CD4-positive, alpha-beta T cell (primary cell): ENCODE measurements around the gene CD300LF. TPM values are rescaled to one million over a fixed set of nuclear protein-coding genes. Genes with fewer than 3 reads are reported as not detected.

Experiments
- ATAC-seq: fragments of 200-7000 bp; cut with Tn5 transposase; one replicate; pipeline ENCODE4 v1.10.0; 2022; ENCODE audit warnings: mild to moderate bottlenecking; ENCODE audit not compliant: poor library complexity
- CTCF ChIA-PET: fragments of 350-600 bp; sonication (Branson Sonifier 250); formaldehyde crosslinking; loops from one replicate; lab custom pipeline; 2021; ENCODE audit warnings: antibody characterized with exemption, inconsistent platforms; lab: Charles Lee
- POLR2A ChIA-PET: fragments of 350-600 bp; sonication (Branson Sonifier 250); formaldehyde crosslinking; loops from one replicate; lab custom pipeline; 2021; ENCODE audit warnings: antibody characterized with exemption, inconsistent platforms; lab: Charles Lee
- DNase-seq, 14 experiments: peaks; one replicate each; pipeline ENCODE4 v3.0.0-alpha.2; 2013 to 2020; ENCODE audit warnings: mixed read lengths in 2 of 14
- H3K27ac ChIP-seq, 2 donors: one replicate each; pipeline versions ENCODE4 v1.5.1 to v1.7.0; 2013; ENCODE audit warnings: low read length in 2 of 2, low read depth in 1 of 2, mild to moderate bottlenecking in 1 of 2
- H3K27me3 ChIP-seq, 2 experiments: 1 replicate in 1 of 2; 2 replicates in 1 of 2; pipeline versions ENCODE4 v1.6.1 to v1.7.0; 2013; ENCODE audit warnings: low read length in 2 of 2, control low read depth in 1 of 2, mild to moderate bottlenecking in 1 of 2, moderate library complexity in 1 of 2; ENCODE audit not compliant: insufficient read depth in 2 of 2, control insufficient read depth in 1 of 2
- H3K36me3 ChIP-seq: one replicate; pipeline ENCODE4 v1.6.1; 2013; ENCODE audit warnings: low read length, control low read depth; ENCODE audit not compliant: insufficient read depth
- H3K4me1 ChIP-seq: one replicate; pipeline ENCODE4 v1.6.1; 2013; ENCODE audit warnings: low read length, control low read depth; ENCODE audit not compliant: insufficient read depth
- H3K4me3 ChIP-seq: one replicate; pipeline ENCODE4 v1.5.1; 2013; ENCODE audit warnings: mild to moderate bottlenecking, low read length, moderate library complexity
- H3K9me3 ChIP-seq, 2 experiments: 1 replicate in 1 of 2; 2 replicates in 1 of 2; pipeline versions ENCODE4 v1.6.1 to v1.7.0; 2013; ENCODE audit warnings: low read length in 2 of 2, mild to moderate bottlenecking in 2 of 2, control low read depth in 1 of 2, moderate library complexity in 1 of 2; ENCODE audit not compliant: control insufficient read depth in 1 of 2, insufficient read depth in 1 of 2
- H3K27ac Mint-ChIP-seq: one replicate; pipeline ENCODE4 v1.8.0; 2020; ENCODE audit warnings: mixed read lengths
- H3K27me3 Mint-ChIP-seq: one replicate; pipeline ENCODE4 v1.8.0; 2021; ENCODE audit warnings: mixed read lengths
- H3K36me3 Mint-ChIP-seq: one replicate; pipeline ENCODE4 v1.8.0; 2021; ENCODE audit warnings: low read depth, mixed read lengths
- H3K4me1 Mint-ChIP-seq: one replicate; pipeline ENCODE4 v1.8.0; 2021; ENCODE audit warnings: low read depth, mixed read lengths
- H3K4me3 Mint-ChIP-seq: one replicate; pipeline ENCODE4 v1.8.0; 2020; ENCODE audit warnings: mild to moderate bottlenecking, mixed read lengths
- H3K9me3 Mint-ChIP-seq: one replicate; pipeline ENCODE4 v1.8.0; 2020; ENCODE audit warnings: mixed read lengths
- CTCF ChIP-seq: fragments of 200-600 bp; IDR thresholded peaks from one replicate; pipeline ENCODE4 v1.8.0; 2022; ENCODE audit warnings: antibody characterized with exemption, mild to moderate bottlenecking
- intact Hi-C, 2 experiments: fragments of 100-400 bp; cut with DNase I in 1 of 2; cut with micrococcal nuclease in 1 of 2; formaldehyde crosslinking; loops; one replicate each; pipeline versions ENCODE4 v1.15.1 to v1.9.0; 2023 to 2025; cut with DNase I, micrococcal nuclease
- total RNA-seq, 174 experiments: library from RNA in 2 of 174; stranded (reverse) in 2 of 174; gene quantifications; one replicate each; pipeline ENCODE4 v1.2.3 and lab custom pipeline; 2021 to 2026

CD300LF gene
- total RNA-seq, 2 experiments from 2014 or later, result 0.39 to 1.0 TPM

- no peak overlapping the region for H3K27ac Mint-ChIP-seq
- Histone ChIP-seq H3K36me3 (no peaks in the 10 kb centered on the region), H3K9me3 (no peaks in the 10 kb centered on the region), H3K27me3 (no peaks in the 10 kb centered on the region), H3K27ac (no peak overlapping the region), H3K4me1 (peaks cover 59% of the 10 kb centered on the region), H3K4me3 (no peak overlapping the region)
- ChIA-PET POLR2A (no interaction called here), CTCF (interaction anchor here (0.5 kb wide), 1 partner anchor 73 kb away, joined by 3 read pairs; no protein-coding TSS in a partner anchor)
- H3K27me3 Mint-ChIP-seq, result no peaks in the 10 kb centered on the region
- intact Hi-C loops, result loop anchor here in 1 of 2 experiments (10.0 kb wide), 1 partner anchor 527 kb away; the partner anchor contains the start of gene RPL38
- DNase-seq, result no peak
- no peaks in the 10 kb centered on the region for H3K9me3 Mint-ChIP-seq
- H3K36me3 Mint-ChIP-seq, result no peaks in the 10 kb centered on the region
- peaks cover 15% of the 10 kb centered on the region for H3K4me1 Mint-ChIP-seq
- TF ChIP-seq CTCF, result no peak
- H3K4me3 Mint-ChIP-seq, result no peak overlapping the region
- ATAC-seq, result no peak
Measured at GRCh38 chr17:74732042-74732867, 19.5 kb upstream of the CD300LF start.

DNA sequence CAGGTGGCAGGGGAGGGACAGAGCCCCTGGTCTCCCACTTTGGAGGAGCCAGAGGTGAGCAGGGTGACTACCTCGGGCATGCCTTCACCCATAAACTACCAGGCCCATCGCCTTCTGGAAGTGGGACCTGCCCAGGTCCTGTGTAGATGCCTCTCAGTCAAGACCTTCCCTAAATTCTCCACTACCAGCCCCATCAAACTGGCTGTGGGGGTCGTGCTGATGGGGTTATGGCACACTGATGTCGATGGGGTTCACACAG is 18.6 kb upstream of the CD300LF start:
- peaks cover 12% of the 10 kb centered on the region for H3K4me1 Mint-ChIP-seq
- no peak for TF ChIP-seq CTCF
- intact Hi-C loops, result loop anchor here in 1 of 2 experiments (10.0 kb wide), 1 partner anchor 526 kb away; the partner anchor contains the start of gene RPL38
- no peak overlapping the region for H3K4me3 Mint-ChIP-seq
- H3K36me3 Mint-ChIP-seq, result no peaks in the 10 kb centered on the region
- Histone ChIP-seq H3K27me3 (no peaks in the 10 kb centered on the region), H3K9me3 (no peaks in the 10 kb centered on the region), H3K36me3 (no peaks in the 10 kb centered on the region), H3K4me3 (no peak overlapping the region), H3K4me1 (peaks cover 50% of the 10 kb centered on the region), H3K27ac (no peak overlapping the region)
- ChIA-PET CTCF (no interaction called here), POLR2A (no interaction called here)
- no peak overlapping the region for H3K27ac Mint-ChIP-seq
- DNase-seq, result no peak
- H3K9me3 Mint-ChIP-seq, result no peaks in the 10 kb centered on the region
- no peaks in the 10 kb centered on the region for H3K27me3 Mint-ChIP-seq
- no peak for ATAC-seq

DNA sequence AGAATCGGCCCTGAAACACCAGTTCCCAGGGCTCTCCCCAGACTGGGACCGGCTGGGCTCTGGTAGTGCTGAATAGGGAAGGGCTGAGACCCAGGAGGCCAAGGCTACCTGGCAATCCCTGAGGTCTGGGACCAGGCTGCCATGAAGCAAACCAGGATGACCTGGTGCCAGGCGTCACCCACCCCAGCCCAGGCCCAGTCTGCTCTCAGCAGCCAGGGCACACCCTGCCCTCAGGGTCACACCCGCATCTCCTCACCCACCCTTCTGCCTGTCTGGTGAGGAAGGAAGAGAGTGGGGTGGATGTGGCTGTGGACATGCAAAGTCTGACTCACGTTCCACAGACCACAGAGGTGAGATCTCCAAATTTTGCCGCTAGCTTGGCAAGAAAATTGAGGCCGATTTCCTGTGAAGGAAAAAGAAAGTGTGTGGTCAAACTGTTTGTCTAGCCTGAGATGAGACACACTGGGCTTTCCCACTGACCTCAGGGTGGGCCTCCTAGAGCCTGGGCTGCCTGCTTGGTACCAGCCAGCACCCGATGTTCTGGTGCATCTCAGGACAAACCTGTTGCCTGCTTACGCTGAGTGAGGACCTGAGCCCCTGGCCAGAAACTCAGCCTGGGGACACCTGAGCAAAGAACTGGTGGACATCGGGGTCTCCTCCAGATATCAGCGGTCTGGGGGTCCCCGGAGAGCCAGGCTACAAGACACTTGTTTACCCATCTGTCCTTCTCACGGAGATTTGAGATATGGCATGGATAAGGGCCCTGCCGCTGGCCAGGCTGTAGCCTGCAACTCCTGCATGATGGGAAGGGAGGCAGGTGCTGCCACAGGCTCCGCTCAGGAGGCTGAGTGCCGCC is 18.0 kb upstream of the CD300LF start:
- no peaks in the 10 kb centered on the region for H3K36me3 ChIP-seq
- H3K4me3 Mint-ChIP-seq, result no peak overlapping the region
- H3K27me3 ChIP-seq, result no peaks in the 10 kb centered on the region
- no peaks in the 10 kb centered on the region for H3K9me3 Mint-ChIP-seq
- no peak overlapping the region for H3K27ac ChIP-seq
- TF ChIP-seq CTCF, result no peak
- peaks cover 9% of the 10 kb centered on the region for H3K4me1 Mint-ChIP-seq
- peaks cover 45% of the 10 kb centered on the region for H3K4me1 ChIP-seq
- ChIA-PET POLR2A (no interaction called here), CTCF (no interaction called here)
- no peak overlapping the region for H3K27ac Mint-ChIP-seq
- H3K36me3 Mint-ChIP-seq, result no peaks in the 10 kb centered on the region
- no peaks in the 10 kb centered on the region for H3K27me3 Mint-ChIP-seq
- H3K9me3 ChIP-seq, result no peaks in the 10 kb centered on the region
- intact Hi-C loops, result loop anchor here in 1 of 2 experiments (10.0 kb wide), 1 partner anchor 526 kb away; the partner anchor contains the start of gene RPL38
- ATAC-seq (peak; percentile 94), DNase-seq (peak in 8 of 14 experiments; percentile 36 to 86 (median 54))
- H3K4me3 ChIP-seq, result no peak overlapping the region
